BJ (cell line): ENCODE results near the gene PLCXD1. TPM values are rescaled to one million over a fixed set of nuclear protein-coding genes. Genes with fewer than 3 reads are reported as not detected.
"Not testable (repeated sequence)": the region's sequence is repeated elsewhere in the genome, so short reads cannot be mapped to it uniquely, and the experiment has no call there.

Experiments used
- CTCF ChIA-PET: fragments of 350-600 bp; formaldehyde crosslinking; extraction: SDS; loops from one replicate; lab custom pipeline; 2021; ENCODE audit warnings: antibody characterized with exemption, inconsistent platforms; lab: Yijun Ruan, JAX
- POLR2A ChIA-PET: fragments of 300-600 bp; sonication (Branson Sonifier 250); formaldehyde crosslinking; extraction: SDS; loops from one replicate; lab custom pipeline; 2021; ENCODE audit warnings: antibody characterized with exemption; lab: Charles Lee
- DNase-seq: peaks from one replicate; pipeline ENCODE4 v3.0.0-alpha.2; 2011; ENCODE audit warnings: low read depth
- H3K27me3 ChIP-seq: 2 replicates; pipeline ENCODE4 v1.6.0; 2011; ENCODE audit warnings: low read length; ENCODE audit not compliant: control insufficient read depth, insufficient read depth
- H3K36me3 ChIP-seq: 2 replicates; pipeline ENCODE4 v1.5.1; 2011; ENCODE audit warnings: low read length; ENCODE audit not compliant: control insufficient read depth, insufficient read depth
- H3K4me3 ChIP-seq: 2 replicates; pipeline ENCODE4 v1.5.1; 2011; ENCODE audit warnings: low read depth, mild to moderate bottlenecking, control low read depth, low read length
- CTCF ChIP-seq: IDR thresholded peaks from 2 replicates; pipeline ENCODE4 v1.5.1; 2011; ENCODE audit warnings: low read depth, mild to moderate bottlenecking, control low read depth, inconsistent platforms, low read length, moderate library complexity; ENCODE audit not compliant: insufficient read depth
- polyA plus RNA-seq: library from polyadenylated mRNA; depleted of rRNA; stranded (reverse); fragments of >200 nt; gene quantifications from 2 replicates; pipeline ENCODE4 v1.2.3, GENCODE V29; 2011

PLCXD1 gene
- polyA plus RNA-seq, 1 experiment: 6.4 TPM

- H3K27me3 ChIP-seq: no peaks in the 10 kb centered on the region
- ChIA-PET POLR2A (no interaction called here), CTCF (no interaction called here)
- DNase-seq: no peak
- H3K36me3 ChIP-seq: peaks cover 12% of the 10 kb centered on the region
- H3K4me3 ChIP-seq: no peak overlapping the region
- no peak for TF ChIP-seq CTCF
These were observed 19.2 kb downstream of the PLCXD1 start for GRCh38 chrX:300334-300733.

- no peak for DNase-seq
- CTCF ChIA-PET: no interaction called here
- Histone ChIP-seq H3K36me3 (peaks cover 20% of the 10 kb centered on the region), H3K4me3 (no peak overlapping the region), H3K27me3 (no peaks in the 10 kb centered on the region)
- TF ChIP-seq CTCF: no peak
- POLR2A ChIA-PET: no interaction called here
These were observed 21.8 kb downstream of the PLCXD1 start for GRCh38 chrX:302975-303374.

- DNase-seq, POLR2A ChIA-PET, CTCF ChIA-PET, H3K27me3 ChIP-seq, H3K4me3 ChIP-seq: not testable (repeated sequence)
- H3K36me3 ChIP-seq: peaks cover 22% of the 10 kb centered on the region
These were observed 24.8 kb downstream of the PLCXD1 start for GRCh38 chrX:305781-306613.

GRCh38 chrX:306614-307251 is 25.6 kb downstream of the PLCXD1 start:
- H3K4me3 ChIP-seq, H3K27me3 ChIP-seq, DNase-seq, POLR2A ChIA-PET, CTCF ChIA-PET: not testable (repeated sequence)
- peaks cover 27% of the 10 kb centered on the region for H3K36me3 ChIP-seq

GRCh38 chrX:307261-308111 is 26.3 kb downstream of the PLCXD1 start:
- TF ChIP-seq CTCF: no peak
- POLR2A ChIA-PET: no interaction called here
- Histone ChIP-seq H3K36me3 (peaks cover 30% of the 10 kb centered on the region), H3K27me3 (no peaks in the 10 kb centered on the region), H3K4me3 (no peak overlapping the region)
- CTCF ChIA-PET: no interaction called here
- DNase-seq: no peak
